ENCODE data around the gene DDRGK1.

DDRGK1 gene

GRCh38 chr20:3204124-3204794 lies at the start of gene DDRGK1:
TSS of gene DDRGK1 (minus strand) at chr20:3204682. CDS start at chr20:3204627, 55 bp downstream.
- DNase-seq = peak; percentile 90 to 93

GRCh38 chr20:3251806-3252205 lies 47.3 kb upstream of the DDRGK1 start:
- no peak for DNase-seq

- no peak for DNase-seq
Observed at GRCh38 chr20:3250091-3250504, 45.6 kb upstream of the DDRGK1 start.

GRCh38 chr20:3248993-3249347 lies 44.5 kb upstream of the DDRGK1 start:
- no peak for DNase-seq

- DNase-seq = peak in 1 of 2 donors; percentile 22
Observed at GRCh38 chr20:3248167-3248992, 43.9 kb upstream of the DDRGK1 start.

GRCh38 chr20:3247638-3248037 lies 43.2 kb upstream of the DDRGK1 start:
- no peak for DNase-seq

- DNase-seq = no peak
Observed at GRCh38 chr20:3246682-3247081, 42.2 kb upstream of the DDRGK1 start.

- DNase-seq = no peak
Observed at GRCh38 chr20:3245711-3246110, 41.2 kb upstream of the DDRGK1 start.

- DNase-seq = no peak
Observed at GRCh38 chr20:3245156-3245555, 40.7 kb upstream of the DDRGK1 start.

- no peak for DNase-seq
Observed at GRCh38 chr20:3244613-3245012, 40.1 kb upstream of the DDRGK1 start.

GRCh38 chr20:3243718-3244358 lies 39.4 kb upstream of the DDRGK1 start:
- no peak for DNase-seq

GRCh38 chr20:3242172-3242692 lies 37.8 kb upstream of the DDRGK1 start:
- no peak for DNase-seq

GRCh38 chr20:3240776-3241363 lies 36.4 kb upstream of the DDRGK1 start:
- no peak for DNase-seq

- DNase-seq = no peak
Observed at GRCh38 chr20:3239867-3240775, 35.6 kb upstream of the DDRGK1 start.

- peak; percentile 15 to 27 for DNase-seq
Observed at GRCh38 chr20:3239026-3239866, 34.8 kb upstream of the DDRGK1 start, which contains the start of gene SLC4A11. TSS of gene SLC4A11 (minus strand) at chr20:3239190. CDS start at chr20:3239137, 53 bp downstream.

- peak; percentile 29 to 36 for DNase-seq
Observed at GRCh38 chr20:3238616-3239025, 34.1 kb upstream of the DDRGK1 start.

- DNase-seq = no peak
Observed at GRCh38 chr20:3237958-3238615, 33.6 kb upstream of the DDRGK1 start.

- DNase-seq = no peak
Observed at GRCh38 chr20:3237011-3237957, 32.8 kb upstream of the DDRGK1 start.

GRCh38 chr20:3235666-3236324 lies 31.3 kb upstream of the DDRGK1 start:
- no peak for DNase-seq

Data from CD4-positive, alpha-beta T cell treated with Interleukin-4 for 1 hour (primary cell).